Activated T-helper 17 cell treated with anti-CD3 and anti-CD28 coated beads, Interleukin-2, amount 50 U/mL, for 72 hours (primary cell): ENCODE data around the gene ABLIM2. TPM values are rescaled to one million over a fixed set of nuclear protein-coding genes. Genes with fewer than 3 reads are reported as not detected.
"Not testable (repeated sequence)": the region's sequence is repeated elsewhere in the genome, so short reads cannot be mapped to it uniquely, and the experiment has no call there.

Experiments used
- ATAC-seq: fragments of 150-1000 bp; cut with Tn5 transposase; replicated peaks from 2 replicates; pipeline ENCODE4 v1.10.0; 2021; ENCODE audit warnings: mild to moderate bottlenecking, moderate library complexity
- H3K27ac Mint-ChIP-seq: one replicate; pipeline ENCODE4 v1.8.0; 2022; ENCODE audit warnings: mixed read lengths
- H3K27me3 Mint-ChIP-seq: one replicate; pipeline ENCODE4 v1.8.0; 2022; ENCODE audit warnings: mixed read lengths
- H3K36me3 Mint-ChIP-seq: one replicate; pipeline ENCODE4 v1.8.0; 2022; ENCODE audit warnings: low read depth, mild to moderate bottlenecking, mixed read lengths
- H3K4me1 Mint-ChIP-seq: one replicate; pipeline ENCODE4 v1.8.0; 2022; ENCODE audit warnings: mixed read lengths
- H3K4me3 Mint-ChIP-seq: one replicate; pipeline ENCODE4 v1.8.0; 2022; ENCODE audit warnings: mild to moderate bottlenecking, mixed read lengths
- H3K9me3 Mint-ChIP-seq: one replicate; pipeline ENCODE4 v1.8.0; 2022; ENCODE audit warnings: mixed read lengths
- total RNA-seq, 2 donors: library from RNA; stranded (reverse); gene quantifications; one replicate each; pipeline ENCODE4 v1.2.3, GENCODE V29; 2022

Gene ABLIM2
- total RNA-seq, 2 donors from 2014 or later, result 0.53 to 0.82 TPM

DNA sequence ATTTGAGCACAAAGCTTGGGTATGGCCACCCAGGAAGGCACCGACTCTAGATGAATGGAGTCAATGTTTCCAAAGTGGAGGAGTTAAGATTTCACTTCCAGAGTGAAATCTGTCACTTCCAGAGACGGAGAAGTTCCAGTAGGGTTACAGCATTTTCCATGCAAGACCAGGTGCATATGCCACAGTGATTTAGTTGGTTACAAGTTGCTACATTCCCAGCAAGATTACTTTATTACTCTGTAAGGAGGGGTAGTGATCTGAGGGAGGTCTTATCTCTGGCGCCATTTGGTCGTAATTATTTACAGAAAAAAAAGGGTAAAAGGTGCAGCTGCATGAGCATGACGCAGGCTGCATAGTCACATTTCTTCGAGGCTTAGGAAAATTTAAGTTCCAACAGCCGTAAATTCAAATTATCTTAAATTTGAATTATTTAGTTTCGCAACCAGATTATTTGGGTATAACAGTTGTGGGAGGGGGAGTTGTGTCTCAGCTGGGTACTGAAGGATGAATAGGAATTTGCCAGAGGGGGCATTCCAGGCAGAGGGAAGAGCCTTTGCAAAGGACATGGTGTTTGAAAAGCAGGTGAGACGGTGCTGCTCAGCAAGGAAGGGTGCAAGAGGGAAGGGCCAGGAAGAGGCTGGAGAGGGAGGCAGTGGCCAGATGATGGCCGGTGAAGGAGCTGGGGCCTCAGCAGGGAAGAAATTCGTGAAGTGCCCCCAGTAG is 201.5 kb downstream of the ABLIM2 start:
- H3K36me3 Mint-ChIP-seq, result peaks cover 7% of the 10 kb centered on the region
- no peaks in the 10 kb centered on the region for H3K9me3 Mint-ChIP-seq
- no peak for ATAC-seq
- H3K27ac Mint-ChIP-seq, result no peak overlapping the region
- H3K4me1 Mint-ChIP-seq, result peaks cover 12% of the 10 kb centered on the region
- H3K4me3 Mint-ChIP-seq, result no peak overlapping the region
- H3K27me3 Mint-ChIP-seq, result no peaks in the 10 kb centered on the region

DNA sequence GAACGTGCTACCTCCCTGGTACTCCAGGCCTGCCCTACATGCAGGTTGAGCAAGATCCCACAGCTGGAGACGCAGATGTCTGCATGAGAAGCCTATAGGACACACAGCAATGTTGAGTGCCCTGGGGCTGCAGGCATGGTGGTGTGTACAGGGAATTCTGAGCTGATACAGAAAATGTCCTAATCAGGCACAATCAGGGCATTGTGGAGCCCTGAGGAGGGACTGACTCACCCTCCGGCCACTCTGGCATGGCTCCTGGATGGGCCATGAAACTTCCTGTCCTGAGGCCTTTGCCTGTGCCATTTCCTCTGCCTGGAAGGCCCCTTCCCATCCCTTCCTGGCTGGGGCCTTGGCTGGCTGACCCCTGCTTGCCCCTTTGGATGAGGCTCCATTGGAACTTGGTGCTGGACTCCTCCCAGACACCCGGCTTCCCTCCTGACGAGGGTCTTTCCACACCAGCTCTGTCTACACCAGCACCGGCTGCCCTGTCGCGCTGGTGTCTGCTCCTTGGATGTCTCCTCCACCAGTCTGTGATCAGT is 202.3 kb downstream of the ABLIM2 start:
- ATAC-seq, result no peak
- Mint-ChIP-seq H3K4me1 (peaks cover 12% of the 10 kb centered on the region), H3K27me3 (no peaks in the 10 kb centered on the region), H3K9me3 (peaks cover under 1% of the 10 kb centered on the region), H3K27ac (no peak overlapping the region), H3K36me3 (peaks cover 7% of the 10 kb centered on the region), H3K4me3 (no peak overlapping the region)

DNA sequence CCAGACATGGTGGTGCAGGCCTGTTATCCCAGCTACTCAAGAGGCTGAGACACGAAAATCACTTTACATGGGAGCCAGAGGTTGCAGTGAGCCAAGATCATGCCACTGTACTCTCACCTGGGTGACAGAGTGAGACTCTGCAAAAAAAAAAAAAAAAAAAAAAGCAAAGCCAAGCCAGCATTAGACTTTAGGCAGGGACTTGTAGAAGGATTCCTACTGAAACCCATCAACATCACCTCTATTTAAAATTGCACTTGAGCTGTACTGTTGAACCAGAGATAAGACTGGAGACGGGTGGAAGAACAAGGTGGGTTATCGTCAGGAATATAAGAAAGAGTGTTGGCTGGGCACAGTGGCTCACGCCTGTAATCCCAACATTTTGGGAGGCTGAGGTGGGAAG is 203.2 kb downstream of the ABLIM2 start:
- H3K4me1 Mint-ChIP-seq, result peaks cover 4% of the 10 kb centered on the region
- H3K36me3 Mint-ChIP-seq, result no peaks in the 10 kb centered on the region
- H3K27me3 Mint-ChIP-seq, result no peaks in the 10 kb centered on the region
- ATAC-seq, result no peak
- no peak overlapping the region for H3K4me3 Mint-ChIP-seq
- no peak overlapping the region for H3K27ac Mint-ChIP-seq
- peaks cover 4% of the 10 kb centered on the region for H3K9me3 Mint-ChIP-seq

DNA sequence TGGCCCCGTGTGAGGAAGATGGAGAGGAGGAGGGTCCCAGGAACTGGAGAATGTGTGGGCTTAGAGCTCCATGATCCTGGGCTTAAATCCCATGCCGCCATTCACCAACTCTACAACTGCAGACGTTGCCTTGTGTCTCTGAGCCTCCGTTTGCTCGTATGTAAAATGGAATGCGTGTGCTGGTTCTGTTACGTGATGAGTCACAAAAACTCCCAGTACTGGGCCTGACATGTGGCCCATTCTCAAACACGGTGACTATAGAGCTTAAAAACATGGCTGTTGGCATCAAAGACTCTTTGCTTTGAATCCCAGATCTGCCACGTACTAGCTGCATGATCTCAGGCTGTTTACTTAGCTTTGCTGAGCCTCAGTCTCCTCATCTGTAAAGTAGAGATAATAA is 206.0 kb downstream of the ABLIM2 start:
- Mint-ChIP-seq H3K4me1 (peaks cover 12% of the 10 kb centered on the region), H3K36me3 (no peaks in the 10 kb centered on the region), H3K27me3 (no peaks in the 10 kb centered on the region), H3K4me3 (no peak overlapping the region), H3K9me3 (peaks cover 4% of the 10 kb centered on the region), H3K27ac (no peak overlapping the region)
- ATAC-seq, result no peak

DNA sequence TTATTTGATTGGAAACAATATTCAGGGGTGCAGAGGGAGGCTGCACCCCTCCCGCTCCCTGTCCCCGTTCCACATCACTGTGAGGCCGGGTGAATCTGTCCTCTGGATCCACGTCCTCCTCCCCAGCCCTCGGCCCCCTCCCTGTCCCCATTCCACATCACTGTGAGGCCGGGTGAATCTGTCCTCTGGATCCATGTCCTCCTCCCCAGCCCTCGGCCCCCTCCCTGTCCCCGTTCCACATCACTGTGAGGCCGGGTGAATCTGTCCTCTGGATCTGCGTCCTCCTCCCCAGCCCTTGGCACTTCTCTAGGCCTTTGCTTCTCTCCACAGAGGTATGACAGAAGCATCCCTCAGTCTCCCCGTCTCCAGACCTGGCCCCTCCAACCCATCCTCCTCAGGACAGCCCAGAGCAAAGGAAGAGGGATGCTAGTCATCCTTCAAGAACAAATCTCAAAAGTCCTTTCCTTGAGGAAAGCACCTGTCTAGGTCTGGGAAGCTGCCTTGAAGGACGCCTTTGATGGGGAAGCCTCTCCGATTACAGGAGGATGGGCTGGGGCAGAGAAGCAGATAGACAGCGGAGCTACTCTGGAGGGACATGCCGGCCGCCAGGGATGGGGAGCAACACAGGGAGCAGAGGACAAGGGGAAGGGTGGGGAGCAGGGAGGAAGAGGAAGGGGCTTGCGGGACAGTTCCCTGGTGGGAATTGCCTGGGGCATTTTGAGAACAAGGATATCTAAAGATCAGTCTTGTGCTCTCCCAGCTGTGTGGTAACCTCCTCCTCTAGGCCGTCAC is 208.1 kb downstream of the ABLIM2 start:
- no peak overlapping the region for H3K4me3 Mint-ChIP-seq
- no peak for ATAC-seq
- peaks cover 6% of the 10 kb centered on the region for H3K27me3 Mint-ChIP-seq
- no peaks in the 10 kb centered on the region for H3K36me3 Mint-ChIP-seq
- peaks cover 12% of the 10 kb centered on the region for H3K4me1 Mint-ChIP-seq
- H3K27ac Mint-ChIP-seq, result no peak overlapping the region
- H3K9me3 Mint-ChIP-seq, result peaks cover 4% of the 10 kb centered on the region

DNA sequence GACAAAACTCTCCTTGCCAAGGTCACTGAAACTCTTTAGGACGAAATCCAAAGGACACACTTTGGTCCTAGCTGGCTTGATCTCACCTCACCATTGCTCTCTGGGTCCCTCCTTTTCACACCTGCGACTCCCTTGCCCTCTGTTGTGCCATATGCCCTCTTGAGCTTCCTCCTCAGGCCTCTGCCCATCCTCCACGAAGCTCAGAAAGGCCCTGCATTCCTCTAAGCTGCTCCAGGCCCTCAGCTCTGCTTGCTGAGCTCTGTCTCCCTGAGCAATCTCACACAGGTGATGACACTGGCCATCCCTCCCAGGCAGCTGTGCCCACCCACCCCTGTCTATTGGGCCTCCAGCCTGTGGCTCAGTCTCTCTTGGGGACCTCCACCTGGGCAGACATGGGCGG is 208.9 kb downstream of the ABLIM2 start:
- H3K27ac Mint-ChIP-seq, result peak overlapping the region; percentile 70
- H3K9me3 Mint-ChIP-seq, result peaks cover 4% of the 10 kb centered on the region
- no peaks in the 10 kb centered on the region for H3K36me3 Mint-ChIP-seq
- peaks cover 6% of the 10 kb centered on the region for H3K27me3 Mint-ChIP-seq
- H3K4me1 Mint-ChIP-seq, result peaks cover 12% of the 10 kb centered on the region
- H3K4me3 Mint-ChIP-seq, result no peak overlapping the region
- no peak for ATAC-seq

DNA sequence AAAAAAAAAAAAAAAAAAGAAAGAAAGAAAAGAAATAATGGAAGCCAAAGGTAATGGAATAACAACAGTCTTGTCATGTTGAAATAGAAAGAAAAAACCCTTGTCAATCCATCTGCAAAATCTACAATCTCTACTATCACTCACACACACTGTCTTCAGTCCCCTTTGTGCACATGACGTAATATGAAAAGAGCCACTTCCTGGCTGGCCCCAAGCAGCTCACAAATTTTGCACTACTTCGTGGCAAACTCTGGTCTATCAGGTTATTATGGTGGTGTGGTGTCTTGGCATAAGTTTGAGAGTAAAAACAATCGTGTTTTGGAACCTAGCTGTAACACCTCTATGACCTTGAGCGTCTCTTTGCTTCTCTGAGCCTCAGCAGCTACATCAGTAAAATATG is 210.7 kb downstream of the ABLIM2 start:
- Mint-ChIP-seq H3K27ac (peak overlapping the region; percentile 63), H3K4me3 (peak overlapping the region; percentile 41), H3K27me3 (peaks cover 6% of the 10 kb centered on the region), H3K9me3 (peaks cover 4% of the 10 kb centered on the region), H3K36me3 (no peaks in the 10 kb centered on the region), H3K4me1 (peaks cover 12% of the 10 kb centered on the region)
- peak; percentile 84 for ATAC-seq

DNA sequence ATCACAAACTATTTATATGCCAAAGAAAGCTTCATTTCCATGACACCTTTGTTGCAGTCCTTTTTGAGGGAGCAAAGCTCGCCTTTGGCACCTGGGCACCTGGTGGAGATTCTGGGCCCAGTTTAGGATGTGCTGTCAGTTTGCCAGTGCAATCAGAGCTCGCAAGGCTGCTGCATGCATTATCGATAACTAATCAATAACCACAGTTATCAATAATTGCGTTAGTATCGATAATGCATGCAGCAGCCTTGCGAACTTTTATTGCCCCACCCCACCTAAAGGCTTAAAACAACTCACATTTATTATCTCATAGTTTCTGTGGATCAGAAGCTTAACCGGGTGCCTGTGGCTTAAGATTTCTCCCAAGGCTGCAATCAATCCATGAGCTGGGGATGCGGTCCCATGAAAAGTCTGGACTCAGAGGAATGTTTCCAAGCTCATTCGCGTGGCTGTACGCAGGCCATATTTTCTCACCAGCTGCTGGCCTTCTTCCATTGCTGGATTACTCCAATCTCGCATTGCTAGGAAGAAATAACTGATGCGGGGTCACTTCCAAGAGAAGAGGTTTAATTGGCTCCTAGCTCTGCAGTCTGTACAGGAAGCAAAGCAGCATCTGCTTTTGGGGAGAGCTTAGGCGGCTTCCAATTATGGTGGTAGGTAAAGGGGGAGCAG is 212.8 kb downstream of the ABLIM2 start:
- H3K27ac Mint-ChIP-seq, result no peak overlapping the region
- peaks cover 6% of the 10 kb centered on the region for H3K27me3 Mint-ChIP-seq
- H3K4me1 Mint-ChIP-seq, result peaks cover 12% of the 10 kb centered on the region

DNA sequence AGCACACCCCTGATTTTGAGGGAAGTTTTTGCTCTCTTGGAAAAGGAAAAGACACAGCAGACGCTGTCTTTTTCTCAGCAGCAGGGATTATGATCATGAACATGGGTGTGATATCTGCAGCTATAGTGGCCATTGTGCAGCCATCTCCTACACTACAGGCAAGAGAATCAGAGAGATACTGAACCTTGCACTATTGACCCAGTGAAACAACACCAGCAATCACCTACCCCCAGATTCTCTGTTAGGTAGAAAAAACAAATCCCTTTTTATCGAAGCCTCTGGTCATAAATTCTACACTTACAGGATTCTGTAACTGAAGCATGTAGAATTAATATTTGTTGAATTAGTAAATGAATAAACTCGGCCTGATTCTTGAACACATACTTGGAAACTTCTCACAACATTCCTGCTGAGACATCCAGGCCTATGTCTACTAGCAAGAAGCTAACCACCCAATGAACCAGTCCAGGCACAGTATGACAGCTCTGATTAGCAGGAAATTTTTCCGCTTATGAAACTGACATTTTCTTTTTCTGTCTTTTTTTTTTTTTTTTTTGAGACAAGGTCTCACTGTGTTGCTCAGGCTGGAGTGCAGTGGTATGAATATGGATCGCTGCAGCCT is 213.9 kb downstream of the ABLIM2 start:
- ATAC-seq, result no peak
- H3K4me3 Mint-ChIP-seq, result no peak overlapping the region
- peaks cover 12% of the 10 kb centered on the region for H3K4me1 Mint-ChIP-seq
- H3K27ac Mint-ChIP-seq, result no peak overlapping the region
- no peaks in the 10 kb centered on the region for H3K36me3 Mint-ChIP-seq
- peaks cover 6% of the 10 kb centered on the region for H3K27me3 Mint-ChIP-seq
- no peaks in the 10 kb centered on the region for H3K9me3 Mint-ChIP-seq

More for the DNA sequence above, 212.8 kb downstream of the ABLIM2 start:
- Mint-ChIP-seq H3K4me3 (no peak overlapping the region), H3K9me3 (no peaks in the 10 kb centered on the region), H3K36me3 (no peaks in the 10 kb centered on the region)
- ATAC-seq, result no peak

DNA sequence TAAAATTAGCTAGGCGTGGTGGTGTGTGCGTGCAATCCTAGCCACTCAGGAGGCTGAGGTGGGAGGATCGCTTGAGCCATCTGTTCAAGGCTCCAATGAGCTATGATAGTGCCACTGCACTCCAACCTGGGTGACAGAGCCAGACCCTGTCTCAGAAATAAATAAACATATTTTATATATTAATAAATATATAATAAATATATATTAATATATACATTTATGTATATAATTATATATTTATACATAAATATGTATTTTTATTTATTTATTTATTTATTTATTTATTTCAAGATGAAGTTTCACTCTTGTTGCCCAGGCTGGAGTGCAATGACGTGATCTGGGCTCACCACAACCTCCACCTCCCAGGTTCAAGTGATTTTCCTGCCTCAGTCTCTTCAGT is 214.9 kb downstream of the ABLIM2 start:
- H3K36me3 Mint-ChIP-seq, H3K27me3 Mint-ChIP-seq, H3K27ac Mint-ChIP-seq, ATAC-seq, H3K9me3 Mint-ChIP-seq, H3K4me1 Mint-ChIP-seq, H3K4me3 Mint-ChIP-seq: not testable (repeated sequence)

DNA sequence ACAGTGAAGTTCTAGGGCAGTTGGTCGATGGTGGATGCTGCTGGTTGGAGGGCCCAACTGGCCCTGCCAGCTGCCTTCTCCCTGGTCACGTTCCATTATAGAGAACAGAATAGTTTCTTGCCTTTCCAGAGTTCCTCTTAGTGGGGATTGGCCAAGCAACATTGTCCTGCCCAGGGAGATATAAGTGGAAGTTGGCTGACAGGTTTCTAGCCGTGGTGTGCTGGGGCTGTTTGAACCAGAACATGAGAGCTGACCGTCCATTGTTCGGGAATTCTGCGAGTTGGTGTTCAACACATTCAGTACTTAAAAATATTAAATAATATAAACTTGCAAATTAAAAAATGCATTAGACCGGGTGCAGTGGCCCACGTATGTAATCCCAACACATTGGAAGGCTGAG is 215.4 kb downstream of the ABLIM2 start:
- H3K4me3 Mint-ChIP-seq, result no peak overlapping the region
- no peaks in the 10 kb centered on the region for H3K9me3 Mint-ChIP-seq
- H3K27me3 Mint-ChIP-seq, result peaks cover 6% of the 10 kb centered on the region
- H3K36me3 Mint-ChIP-seq, result peaks cover 2% of the 10 kb centered on the region
- H3K27ac Mint-ChIP-seq, result no peak overlapping the region
- no peak for ATAC-seq
- H3K4me1 Mint-ChIP-seq, result peaks cover 7% of the 10 kb centered on the region

DNA sequence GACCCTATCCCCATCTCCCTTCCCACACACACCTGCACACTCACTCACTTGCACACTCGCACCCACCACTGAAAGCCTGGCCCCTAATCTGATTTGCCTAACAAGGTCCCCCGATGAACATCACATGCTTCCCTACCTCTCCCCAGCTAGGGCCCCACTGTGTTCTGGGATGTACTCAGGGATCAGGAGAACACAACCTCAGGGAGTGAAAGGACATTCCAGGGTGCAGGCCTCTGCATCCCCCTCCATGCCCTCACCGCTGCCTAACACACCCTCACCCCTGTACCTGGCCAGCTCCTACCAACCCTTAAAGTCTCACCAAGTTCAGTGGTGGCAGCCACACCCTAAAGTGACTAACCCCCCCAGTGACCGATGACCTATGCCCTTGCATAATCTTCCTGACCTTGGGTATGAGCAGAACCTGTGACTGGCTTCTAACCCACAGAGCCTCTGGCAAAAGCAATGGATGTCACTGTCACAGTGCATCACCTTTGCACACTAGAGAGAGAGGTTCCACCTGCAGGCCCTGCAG is 216.6 kb downstream of the ABLIM2 start:
- no peak for ATAC-seq
- Mint-ChIP-seq H3K27me3 (peaks cover 6% of the 10 kb centered on the region), H3K4me3 (no peak overlapping the region), H3K4me1 (peaks cover 10% of the 10 kb centered on the region), H3K27ac (no peak overlapping the region), H3K36me3 (peaks cover 10% of the 10 kb centered on the region), H3K9me3 (no peaks in the 10 kb centered on the region)

DNA sequence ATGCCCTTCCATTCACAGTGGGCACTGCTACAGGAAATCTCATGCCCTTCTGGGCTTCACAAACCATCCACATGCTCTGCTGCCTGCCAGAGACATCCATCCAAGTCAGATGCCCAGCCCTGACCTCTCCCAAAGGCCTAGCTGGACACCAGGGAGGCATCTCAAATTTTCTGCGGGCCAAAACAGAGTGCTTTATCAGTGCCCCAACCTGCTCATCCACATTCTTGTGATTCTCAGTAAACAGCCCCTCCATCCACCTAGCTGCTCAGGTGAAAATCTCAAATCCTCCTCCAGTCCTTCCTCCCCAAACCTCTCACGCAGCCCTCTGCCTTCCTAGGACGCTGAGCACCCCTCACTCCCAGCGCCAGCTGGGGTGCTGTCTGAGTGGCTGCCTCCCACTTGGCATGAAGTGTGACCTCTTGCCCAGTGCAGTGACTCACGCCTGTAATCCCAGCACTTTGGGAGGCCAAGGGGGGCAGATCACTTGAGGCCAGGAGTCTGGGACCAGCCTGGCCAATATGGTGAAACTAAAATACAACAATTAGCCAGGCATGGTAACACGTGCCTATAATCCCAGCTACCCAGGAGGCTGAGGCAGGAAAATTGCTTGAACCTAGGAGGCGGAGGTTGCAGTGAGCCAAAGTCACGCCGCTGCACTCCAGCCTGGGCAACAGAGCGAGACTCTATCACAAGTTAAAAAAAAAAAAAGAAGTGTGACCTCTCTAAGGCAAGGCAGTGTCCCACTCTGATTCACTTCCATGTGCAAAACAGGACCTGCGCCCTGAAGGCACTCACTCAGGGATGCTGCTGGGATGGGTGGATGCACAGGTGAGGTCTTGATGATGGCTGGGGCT is 217.3 kb downstream of the ABLIM2 start:
- no peak for ATAC-seq
- Mint-ChIP-seq H3K4me1 (peaks cover 15% of the 10 kb centered on the region), H3K9me3 (no peaks in the 10 kb centered on the region), H3K27me3 (peaks cover 4% of the 10 kb centered on the region), H3K4me3 (peak overlapping the region; percentile 13), H3K27ac (no peak overlapping the region), H3K36me3 (peaks cover 10% of the 10 kb centered on the region)
